H1 (cell line): ENCODE results near the gene RTN4IP1. TPM values are rescaled to one million over a fixed set of nuclear protein-coding genes. Genes with fewer than 3 reads are reported as not detected.

Experiments used
- PHF8 ChIP-seq: fragments of 200-600 bp; sonication (generic); conservative IDR thresholded peaks from 2 replicates; pipeline ENCODE4 v1.7.1; 2012; ENCODE audit warnings: low read depth, mild to moderate bottlenecking, inconsistent platforms, low read length, moderate library complexity
- polyA plus RNA-seq, 7 experiments: library from polyadenylated mRNA; depleted of rRNA in 3 of 7; stranded (reverse) in 5 of 7; unstranded in 2 of 7; fragments of >200 nt in 5 of 7; fragments of 200-250 nt in 2 of 7; gene quantifications; 1 replicate in 5 of 7; 2 replicates in 1 of 7; 4 replicates in 1 of 7; pipeline versions ENCODE4 v1.2.1 to v1.2.3, GENCODE V29; 2011 to 2013; ENCODE audit warnings: missing spikeins in 2 of 7, mixed read lengths in 2 of 7
- total RNA-seq: library from RNA; stranded (reverse); fragmentation: NEBNext Ultra II Directional; extraction: Animal tissue kit (Norgen Biotek cat#: 25700); gene quantifications from 2 replicates; pipeline ENCODE4 v1.2.1, GENCODE V29; 2021

The RTN4IP1 gene
- total and polyA plus RNA-seq, 2 of the 8 experiments (the other 6 are each of a cell fraction or from before 2014, with no cell fraction given), result 14.6 to 19.5 TPM

- TF ChIP-seq PHF8, result no peak
Measured at GRCh38 chr6:106529438-106529837, 99.9 kb downstream of the RTN4IP1 start (continued).
